ENCODE results near the gene TDRD7. TPM values are rescaled to one million over a fixed set of nuclear protein-coding genes. Genes with fewer than 3 reads are reported as not detected.
A peak's percentile ranks its signal among the peaks of the same experiment; 100 is the strongest.

The TDRD7 gene, protein sequence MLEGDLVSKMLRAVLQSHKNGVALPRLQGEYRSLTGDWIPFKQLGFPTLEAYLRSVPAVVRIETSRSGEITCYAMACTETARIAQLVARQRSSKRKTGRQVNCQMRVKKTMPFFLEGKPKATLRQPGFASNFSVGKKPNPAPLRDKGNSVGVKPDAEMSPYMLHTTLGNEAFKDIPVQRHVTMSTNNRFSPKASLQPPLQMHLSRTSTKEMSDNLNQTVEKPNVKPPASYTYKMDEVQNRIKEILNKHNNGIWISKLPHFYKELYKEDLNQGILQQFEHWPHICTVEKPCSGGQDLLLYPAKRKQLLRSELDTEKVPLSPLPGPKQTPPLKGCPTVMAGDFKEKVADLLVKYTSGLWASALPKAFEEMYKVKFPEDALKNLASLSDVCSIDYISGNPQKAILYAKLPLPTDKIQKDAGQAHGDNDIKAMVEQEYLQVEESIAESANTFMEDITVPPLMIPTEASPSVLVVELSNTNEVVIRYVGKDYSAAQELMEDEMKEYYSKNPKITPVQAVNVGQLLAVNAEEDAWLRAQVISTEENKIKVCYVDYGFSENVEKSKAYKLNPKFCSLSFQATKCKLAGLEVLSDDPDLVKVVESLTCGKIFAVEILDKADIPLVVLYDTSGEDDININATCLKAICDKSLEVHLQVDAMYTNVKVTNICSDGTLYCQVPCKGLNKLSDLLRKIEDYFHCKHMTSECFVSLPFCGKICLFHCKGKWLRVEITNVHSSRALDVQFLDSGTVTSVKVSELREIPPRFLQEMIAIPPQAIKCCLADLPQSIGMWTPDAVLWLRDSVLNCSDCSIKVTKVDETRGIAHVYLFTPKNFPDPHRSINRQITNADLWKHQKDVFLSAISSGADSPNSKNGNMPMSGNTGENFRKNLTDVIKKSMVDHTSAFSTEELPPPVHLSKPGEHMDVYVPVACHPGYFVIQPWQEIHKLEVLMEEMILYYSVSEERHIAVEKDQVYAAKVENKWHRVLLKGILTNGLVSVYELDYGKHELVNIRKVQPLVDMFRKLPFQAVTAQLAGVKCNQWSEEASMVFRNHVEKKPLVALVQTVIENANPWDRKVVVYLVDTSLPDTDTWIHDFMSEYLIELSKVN
- 1.9 TPM for polyA plus RNA-seq (2013, experiment 1 of 2)
- 1.8 TPM for polyA plus RNA-seq (2013, experiment 2 of 2)

DNA sequence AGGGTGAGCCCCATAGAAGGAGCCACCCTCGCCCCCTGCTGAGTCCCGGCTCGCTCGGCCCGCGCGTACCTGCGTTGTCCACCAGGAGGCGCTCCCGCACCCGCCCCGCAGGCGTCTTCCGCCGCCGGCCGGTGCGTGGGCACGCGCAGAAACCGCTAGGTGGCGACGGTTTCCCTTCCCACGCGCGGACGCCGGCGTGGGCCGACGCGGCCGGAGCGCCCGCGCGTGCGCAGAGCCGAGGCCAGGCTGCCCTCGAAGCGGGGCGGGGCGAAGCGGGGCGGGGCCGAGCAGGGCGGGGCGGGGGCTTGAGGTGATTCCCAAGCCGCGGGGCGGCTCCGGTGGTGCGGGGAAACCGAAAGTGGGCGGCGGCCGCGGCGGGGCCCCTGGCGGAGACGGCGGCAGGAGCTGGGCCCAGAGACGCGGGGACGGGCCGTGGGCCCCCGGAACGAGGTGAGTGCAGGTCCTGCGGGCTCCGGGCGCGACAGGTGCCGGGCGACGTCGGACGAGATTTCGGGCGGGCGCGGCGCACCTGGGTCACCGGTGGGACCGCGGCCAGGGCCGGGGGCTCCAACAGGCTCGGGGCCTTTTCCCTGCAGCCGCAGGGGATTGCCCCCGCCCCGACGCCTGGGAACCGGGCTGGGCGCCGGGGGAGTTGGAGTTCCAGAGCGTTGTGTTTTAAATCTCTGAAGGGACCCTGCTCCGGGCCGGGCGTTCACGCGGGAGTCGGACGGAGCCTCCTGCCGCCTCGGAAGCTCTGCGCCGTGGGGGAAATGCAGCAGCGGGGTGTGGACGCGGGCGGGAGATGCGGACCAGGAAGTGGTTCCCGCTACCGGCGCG lies at the start of gene TDRD7:
Gene TDRD7 (plus strand): TSS at position 308 of the 837 bp plus-strand sequence. CDS start 16,370 bp downstream, outside the sequence.
- DNase-seq (ENCODE audit: low spot score): peak; percentile 71
- peak within 1 kb of the TSS; percentile 45 for H3K23ac ChIP-seq (ENCODE audit: low read depth, low read length, poor library complexity)
- H3K4me3 ChIP-seq (ENCODE audit: low read length in 2 of 2): peak within 1 kb of the TSS; percentile 49 to 87
- peak within 1 kb of the TSS; percentile 91 for H3K18ac ChIP-seq (ENCODE audit: low read length)
- WGBS, 2 donors (ENCODE audit: extremely low coverage in 2 of 2, insufficient read length in 2 of 2, insufficient replicate concordance in 1 of 2): no CpG with 5 or more reads among the region's 115 CpGs
- no peak within 1 kb of the TSS for H3K4ac ChIP-seq (ENCODE audit: low read length)
- no peak within 1 kb of the TSS for H4K8ac ChIP-seq (ENCODE audit: low read depth, low read length)
- peak within 1 kb of the TSS; percentile 95 for H2AFZ ChIP-seq (ENCODE audit: low read length)
- H2BK5ac ChIP-seq (ENCODE audit: low read length): no peak within 1 kb of the TSS
- H3K9ac ChIP-seq (ENCODE audit: low read depth, low read length, poor library complexity): peak within 1 kb of the TSS; percentile 82
- peak within 1 kb of the TSS; percentile 85 for H3K14ac ChIP-seq (ENCODE audit: low read length)
- peaks cover 0 to 2% of the 10 kb centered on the region in 2 donors for H3K9me3 ChIP-seq (replicated peaks in 1 of 2; ENCODE audit: control insufficient read depth in 2 of 2, insufficient read depth in 1 of 2, low read depth in 1 of 2, low read length in 2 of 2)
- H4K91ac ChIP-seq (ENCODE audit: low read depth, low read length, poor library complexity): no peak within 1 kb of the TSS
- H3K79me1 ChIP-seq (ENCODE audit: low read depth, low read length): no peaks in the 10 kb centered on the region
- no peak within 1 kb of the TSS for H2BK120ac ChIP-seq (ENCODE audit: low read depth, low read length)
- H3K36me3 ChIP-seq (replicated peaks in 1 of 2; ENCODE audit: control insufficient read depth in 2 of 2, insufficient read depth in 2 of 2, low read length in 2 of 2): no peaks in the 10 kb centered on the region
- H2AK5ac ChIP-seq (ENCODE audit: low read depth, low read length): peak within 1 kb of the TSS; percentile 16
- H3K4me2 ChIP-seq (ENCODE audit: insufficient read depth, low read length, poor library complexity, severe bottlenecking): peak within 1 kb of the TSS; percentile 89
- H3K27ac ChIP-seq (replicated peaks; ENCODE audit: low read length): no peak within 1 kb of the TSS
- no peak within 1 kb of the TSS for H2BK15ac ChIP-seq (ENCODE audit: low read length)
- H3K4me1 ChIP-seq (ENCODE audit: control insufficient read depth in 2 of 2, insufficient read depth in 1 of 2, low read depth in 1 of 2, low read length in 2 of 2): peaks cover 0 to 3% of the 10 kb centered on the region in 2 donors
- peaks cover 3 to 48% (median 16%) of the 10 kb centered on the region in 3 experiments for H3K27me3 ChIP-seq (ENCODE audit: control insufficient read depth in 3 of 3, insufficient read depth in 3 of 3, low read depth in 1 of 3, low read length in 3 of 3)
- H2BK12ac ChIP-seq (ENCODE audit: low read length): no peak within 1 kb of the TSS

DNA sequence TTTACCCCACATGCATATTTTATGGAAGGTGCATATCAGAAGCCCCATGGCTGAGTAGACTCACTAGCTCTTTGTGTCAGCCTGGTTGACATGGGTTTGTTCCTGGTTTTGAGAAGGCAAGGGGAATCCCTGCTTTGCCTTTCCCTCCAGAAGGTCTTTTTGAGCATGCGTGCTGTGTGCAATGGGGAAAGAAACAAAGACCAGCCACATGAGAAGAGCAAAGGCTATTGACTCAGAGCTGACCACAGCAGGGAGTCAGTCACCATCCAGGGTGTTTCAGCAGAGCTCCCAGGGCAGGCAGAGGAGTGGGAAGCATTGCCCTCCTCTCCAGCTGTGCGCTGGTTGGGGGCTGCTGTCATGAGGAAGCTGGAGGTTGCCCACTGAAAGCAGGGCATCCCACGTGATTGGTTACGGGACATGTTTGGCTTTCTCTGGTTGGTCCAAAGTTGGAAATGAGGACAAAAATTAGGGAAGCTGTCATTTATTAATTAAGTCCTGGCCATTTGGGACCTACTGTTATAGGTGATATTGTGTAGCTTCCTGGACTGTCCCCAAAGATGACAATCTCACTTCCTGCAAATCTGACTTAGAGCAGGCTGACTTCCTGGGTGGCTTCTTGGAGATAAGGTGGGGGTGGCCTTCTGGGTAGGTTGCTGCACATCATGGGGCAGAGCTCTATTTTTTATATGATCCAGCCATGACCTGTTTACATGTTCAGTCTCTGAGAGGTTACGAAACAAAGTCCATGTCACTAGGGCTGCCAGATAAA lies 48.9 kb upstream of the TDRD7 start:
- Histone ChIP-seq H3K4me3 (ENCODE audit: low read length in 2 of 2) (no peak overlapping the region), H3K23ac (ENCODE audit: low read depth, low read length, poor library complexity) (no peak overlapping the region), H3K14ac (ENCODE audit: low read length) (no peak overlapping the region), H2BK12ac (ENCODE audit: low read length) (no peak overlapping the region), H3K4me2 (ENCODE audit: insufficient read depth, low read length, poor library complexity, severe bottlenecking) (no peak overlapping the region), H2AK5ac (ENCODE audit: low read depth, low read length) (no peak overlapping the region), H3K27me3 (ENCODE audit: control insufficient read depth in 3 of 3, insufficient read depth in 3 of 3, low read depth in 1 of 3, low read length in 3 of 3) (no peaks in the 10 kb centered on the region), H3K27ac (replicated peaks; ENCODE audit: low read length) (no peak overlapping the region), H3K9me3 (replicated peaks in 1 of 2; ENCODE audit: control insufficient read depth in 2 of 2, insufficient read depth in 1 of 2, low read depth in 1 of 2, low read length in 2 of 2) (no peaks in the 10 kb centered on the region), H3K9ac (ENCODE audit: low read depth, low read length, poor library complexity) (no peak overlapping the region), H3K4me1 (ENCODE audit: control insufficient read depth in 2 of 2, insufficient read depth in 1 of 2, low read depth in 1 of 2, low read length in 2 of 2) (no peaks in the 10 kb centered on the region), H4K91ac (ENCODE audit: low read depth, low read length, poor library complexity) (no peak overlapping the region), H2AFZ (ENCODE audit: low read length) (no peak overlapping the region), H2BK5ac (ENCODE audit: low read length) (no peak overlapping the region), H4K8ac (ENCODE audit: low read depth, low read length) (no peak overlapping the region), H2BK120ac (ENCODE audit: low read depth, low read length) (no peak overlapping the region), H3K36me3 (replicated peaks in 1 of 2; ENCODE audit: control insufficient read depth in 2 of 2, insufficient read depth in 2 of 2, low read length in 2 of 2) (no peaks in the 10 kb centered on the region), H3K79me1 (ENCODE audit: low read depth, low read length) (peaks cover 3% of the 10 kb centered on the region), H2BK15ac (ENCODE audit: low read length) (no peak overlapping the region), H3K18ac (ENCODE audit: low read length) (no peak overlapping the region), H3K4ac (ENCODE audit: low read length) (no peak overlapping the region)
- no peak for DNase-seq (ENCODE audit: low spot score)
- no CpG with 5 or more reads among the region's 5 CpGs for WGBS, 2 donors (ENCODE audit: extremely low coverage in 2 of 2, insufficient read length in 2 of 2, insufficient replicate concordance in 1 of 2)

DNA sequence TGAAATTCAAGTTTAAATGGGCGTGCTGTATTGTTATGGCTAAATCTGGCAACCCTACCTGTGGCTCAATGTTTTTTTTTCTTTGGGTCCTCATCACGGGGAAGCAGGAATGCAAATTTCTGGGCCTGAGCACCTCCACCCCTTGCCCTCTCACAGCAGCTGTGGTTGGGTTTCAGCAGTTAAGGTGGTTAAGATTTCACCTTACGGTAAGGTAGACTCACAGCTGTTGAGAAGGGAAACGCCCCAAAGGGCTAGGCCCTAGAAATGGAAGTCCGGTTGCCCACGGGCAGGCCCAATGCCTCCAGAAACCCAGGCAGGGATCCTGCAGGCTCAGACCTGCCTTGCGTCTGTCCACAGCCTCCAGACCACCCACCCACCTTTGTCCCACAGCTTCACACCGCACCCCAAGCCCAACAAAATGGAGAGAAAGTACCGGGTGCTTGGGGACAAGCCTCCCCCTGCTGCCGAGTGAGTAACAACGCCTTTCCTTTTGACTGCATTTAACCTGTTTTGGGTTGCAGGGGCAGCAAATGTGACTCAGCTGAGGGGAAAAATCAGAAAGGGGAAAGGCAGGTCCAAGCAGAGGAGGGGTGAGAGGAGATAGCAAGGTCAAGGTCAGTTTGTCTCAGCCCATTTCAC lies 48.1 kb upstream of the TDRD7 start:
- no peak overlapping the region for H3K4ac ChIP-seq (ENCODE audit: low read length)
- no peak overlapping the region for H2BK12ac ChIP-seq (ENCODE audit: low read length)
- no peak overlapping the region for H3K4me3 ChIP-seq (ENCODE audit: low read length in 2 of 2)
- no peaks in the 10 kb centered on the region for H3K36me3 ChIP-seq (replicated peaks in 1 of 2; ENCODE audit: control insufficient read depth in 2 of 2, insufficient read depth in 2 of 2, low read length in 2 of 2)
- no peak overlapping the region for H3K27ac ChIP-seq (replicated peaks; ENCODE audit: low read length)
- H3K18ac ChIP-seq (ENCODE audit: low read length): no peak overlapping the region
- no peak overlapping the region for H2BK5ac ChIP-seq (ENCODE audit: low read length)
- WGBS, 2 donors (ENCODE audit: extremely low coverage in 2 of 2, insufficient read length in 2 of 2, insufficient replicate concordance in 1 of 2): no CpG with 5 or more reads among the region's 11 CpGs
- no peak overlapping the region for H2BK120ac ChIP-seq (ENCODE audit: low read depth, low read length)
- H3K27me3 ChIP-seq (ENCODE audit: control insufficient read depth in 3 of 3, insufficient read depth in 3 of 3, low read depth in 1 of 3, low read length in 3 of 3): no peaks in the 10 kb centered on the region
- H3K9ac ChIP-seq (ENCODE audit: low read depth, low read length, poor library complexity): no peak overlapping the region
- H3K79me1 ChIP-seq (ENCODE audit: low read depth, low read length): peaks cover 3% of the 10 kb centered on the region
- no peak overlapping the region for H3K23ac ChIP-seq (ENCODE audit: low read depth, low read length, poor library complexity)
- no peak for DNase-seq (ENCODE audit: low spot score)
- H3K14ac ChIP-seq (ENCODE audit: low read length): no peak overlapping the region
- no peak overlapping the region for H2AK5ac ChIP-seq (ENCODE audit: low read depth, low read length)
- no peak overlapping the region for H2BK15ac ChIP-seq (ENCODE audit: low read length)
- peaks cover 0 to 5% of the 10 kb centered on the region in 2 donors for H3K9me3 ChIP-seq (replicated peaks in 1 of 2; ENCODE audit: control insufficient read depth in 2 of 2, insufficient read depth in 1 of 2, low read depth in 1 of 2, low read length in 2 of 2)
- H3K4me1 ChIP-seq (ENCODE audit: control insufficient read depth in 2 of 2, insufficient read depth in 1 of 2, low read depth in 1 of 2, low read length in 2 of 2): no peaks in the 10 kb centered on the region
- no peak overlapping the region for H3K4me2 ChIP-seq (ENCODE audit: insufficient read depth, low read length, poor library complexity, severe bottlenecking)
- no peak overlapping the region for H4K91ac ChIP-seq (ENCODE audit: low read depth, low read length, poor library complexity)
- no peak overlapping the region for H4K8ac ChIP-seq (ENCODE audit: low read depth, low read length)
- H2AFZ ChIP-seq (ENCODE audit: low read length): no peak overlapping the region
